Esophagus muscularis mucosa (tissue), 4 donors: Measurements from ENCODE around the gene GRIK5. TPM values are rescaled to one million over a fixed set of nuclear protein-coding genes. Genes with fewer than 3 reads are reported as not detected.

Experiments used
- DNase-seq: peaks from one replicate; pipeline ENCODE4 v3.0.0-alpha.2; 2017; ENCODE audit errors: extremely low spot score
- H3K27ac ChIP-seq, 4 donors: fragments of 200-600 bp; sonication (generic); replicated peaks in 1 of 4; 1 replicate in 3 of 4; 2 replicates in 1 of 4; pipeline ENCODE4 v1.5.1; 2016 to 2019; ENCODE audit warnings: mild to moderate bottlenecking in 1 of 4
- H3K27me3 ChIP-seq, 4 donors: fragments of 200-600 bp; sonication (generic); one replicate each; pipeline versions ENCODE4 v1.5.1 to v1.6.0; 2016 to 2019
- H3K36me3 ChIP-seq, 4 donors: fragments of 200-600 bp; sonication (generic); one replicate each; pipeline ENCODE4 v1.5.1; 2016 to 2019
- H3K4me1 ChIP-seq, 4 donors: fragments of 200-600 bp; sonication (generic); one replicate each; pipeline ENCODE4 v1.5.1; 2016 to 2019
- H3K4me3 ChIP-seq, 4 donors: fragments of 200-600 bp; sonication (generic); 1 replicate in 2 of 4; 2 replicates in 2 of 4; pipeline ENCODE4 v1.5.1; 2016 to 2019; ENCODE audit warnings: mild to moderate bottlenecking in 4 of 4, moderate library complexity in 1 of 4
- H3K9me3 ChIP-seq, 4 donors: fragments of 200-600 bp; sonication (generic); 1 replicate in 3 of 4; 2 replicates in 1 of 4; pipeline ENCODE4 v1.5.1; 2016 to 2019
- CTCF ChIP-seq, 3 experiments: fragments of 200-600 bp in 2 of 3; fragments of 450-650 bp in 1 of 3; sonication (generic) in 2 of 3; IDR thresholded peaks; one replicate each; pipeline ENCODE4 v1.5.1; 2017 to 2019; ENCODE audit warnings: antibody characterized with exemption in 3 of 3, mild to moderate bottlenecking in 2 of 3, moderate library complexity in 1 of 3
- EP300 ChIP-seq: sonication (generic); formaldehyde crosslinking; IDR thresholded peaks from one replicate; pipeline ENCODE4 v1.6.1; 2017; ENCODE audit warnings: antibody characterized with exemption
- POLR2A ChIP-seq: fragments of 450-650 bp; IDR thresholded peaks from one replicate; pipeline ENCODE4 v1.6.1; 2017; ENCODE audit warnings: antibody characterized with exemption, moderate library complexity, mild to moderate bottlenecking, low read depth
- POLR2AphosphoS5 ChIP-seq, 2 donors: sonication (generic); formaldehyde crosslinking; IDR thresholded peaks; one replicate each; pipeline ENCODE4 v1.6.1; 2017; ENCODE audit warnings: antibody characterized with exemption in 2 of 2
- WGBS: methylation state at CpG from one replicate; pipeline ENCODE4 v1.1.5; 2018; 5-methylcytosine and 5-hydroxymethylcytosine counted together
- intact Hi-C: fragments of 100-400 bp; cut with DNase I; formaldehyde crosslinking; loops from one replicate; pipeline ENCODE4 v1.15.1; 2023
- total RNA-seq, 4 donors: library from RNA; depleted of rRNA; stranded (reverse); fragments of >200 nt; gene quantifications; one replicate each; pipeline versions ENCODE4 v1.1.0 to v1.2.1, GENCODE V29; 2016

GRIK5 gene
- total RNA-seq, 4 donors from 2014 or later, result 8.6 to 27.6 (median 13.8) TPM

- Histone ChIP-seq H3K27me3 (peaks cover 0 to 29% (median 3%) of the 10 kb centered on the region in 4 donors), H3K9me3 (no peaks in the 10 kb centered on the region), H3K4me3 (no peak overlapping the region), H3K36me3 (no peaks in the 10 kb centered on the region), H3K27ac (no peak overlapping the region), H3K4me1 (peaks cover 10 to 20% (median 12%) of the 10 kb centered on the region in 4 donors)
- DNase-seq, result no peak
- TF ChIP-seq EP300 (no peak), POLR2AphosphoS5 (IDR thresholded peaks at IDR 0.05) (no peak), CTCF (IDR thresholded peaks at IDR 0.05) (no peak), POLR2A (no peak)
- intact Hi-C loops, result no loop called here
- 54% methylated on average over 1 of the region's 1 CpG for WGBS
These were observed 41.4 kb upstream of the GRIK5 start for GRCh38 chr19:42111384-42111783.

GRCh38 chr19:42110658-42111057 is 40.7 kb upstream of the GRIK5 start:
- intact Hi-C loops, result no loop called here
- WGBS, result 75% methylated on average over 1 of the region's 1 CpG
- H3K27ac ChIP-seq, result no peak overlapping the region

DNA sequence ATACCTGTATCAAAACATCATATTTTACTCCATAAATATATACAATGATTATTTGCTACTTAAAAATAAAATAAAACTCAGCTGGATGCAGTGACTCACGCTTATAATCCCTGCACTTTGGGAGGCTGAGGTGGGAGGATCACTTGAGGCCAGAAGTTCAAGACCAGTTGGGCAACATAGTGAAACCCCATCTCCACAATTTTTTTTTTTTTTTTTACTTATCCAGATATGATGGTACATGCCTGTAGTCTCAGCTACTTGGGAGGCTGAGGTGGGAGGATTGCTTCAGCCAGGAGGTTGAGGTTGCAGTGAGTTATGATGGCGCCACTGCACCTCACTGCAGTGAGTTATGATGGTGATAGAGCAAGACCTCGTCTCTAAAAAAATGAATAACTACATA is 39.9 kb upstream of the GRIK5 start:
- WGBS, result 89% methylated on average over 3 of the region's 3 CpGs
- Histone ChIP-seq H3K36me3 (no peaks in the 10 kb centered on the region), H3K9me3 (no peaks in the 10 kb centered on the region), H3K27ac (no peak overlapping the region), H3K27me3 (peaks cover 0 to 35% (median 3%) of the 10 kb centered on the region in 4 donors), H3K4me1 (peaks cover 10 to 20% (median 12%) of the 10 kb centered on the region in 4 donors), H3K4me3 (no peak overlapping the region)
- TF ChIP-seq POLR2AphosphoS5 (IDR thresholded peaks at IDR 0.05) (no peak), CTCF (IDR thresholded peaks at IDR 0.05) (no peak), POLR2A (no peak), EP300 (no peak)
- DNase-seq, result no peak
- intact Hi-C loops, result no loop called here

More at GRCh38 chr19:42110658-42111057, 40.7 kb upstream of the GRIK5 start:
- peaks cover 10 to 20% (median 12%) of the 10 kb centered on the region in 4 donors for H3K4me1 ChIP-seq
- TF ChIP-seq EP300 (no peak), POLR2A (no peak), POLR2AphosphoS5 (IDR thresholded peaks at IDR 0.05) (no peak), CTCF (IDR thresholded peaks at IDR 0.05) (no peak)
- H3K4me3 ChIP-seq, result no peak overlapping the region
- H3K36me3 ChIP-seq, result no peaks in the 10 kb centered on the region
- H3K9me3 ChIP-seq, result no peaks in the 10 kb centered on the region
- H3K27me3 ChIP-seq, result peaks cover 0 to 33% (median 3%) of the 10 kb centered on the region in 4 donors
- no peak for DNase-seq

DNA sequence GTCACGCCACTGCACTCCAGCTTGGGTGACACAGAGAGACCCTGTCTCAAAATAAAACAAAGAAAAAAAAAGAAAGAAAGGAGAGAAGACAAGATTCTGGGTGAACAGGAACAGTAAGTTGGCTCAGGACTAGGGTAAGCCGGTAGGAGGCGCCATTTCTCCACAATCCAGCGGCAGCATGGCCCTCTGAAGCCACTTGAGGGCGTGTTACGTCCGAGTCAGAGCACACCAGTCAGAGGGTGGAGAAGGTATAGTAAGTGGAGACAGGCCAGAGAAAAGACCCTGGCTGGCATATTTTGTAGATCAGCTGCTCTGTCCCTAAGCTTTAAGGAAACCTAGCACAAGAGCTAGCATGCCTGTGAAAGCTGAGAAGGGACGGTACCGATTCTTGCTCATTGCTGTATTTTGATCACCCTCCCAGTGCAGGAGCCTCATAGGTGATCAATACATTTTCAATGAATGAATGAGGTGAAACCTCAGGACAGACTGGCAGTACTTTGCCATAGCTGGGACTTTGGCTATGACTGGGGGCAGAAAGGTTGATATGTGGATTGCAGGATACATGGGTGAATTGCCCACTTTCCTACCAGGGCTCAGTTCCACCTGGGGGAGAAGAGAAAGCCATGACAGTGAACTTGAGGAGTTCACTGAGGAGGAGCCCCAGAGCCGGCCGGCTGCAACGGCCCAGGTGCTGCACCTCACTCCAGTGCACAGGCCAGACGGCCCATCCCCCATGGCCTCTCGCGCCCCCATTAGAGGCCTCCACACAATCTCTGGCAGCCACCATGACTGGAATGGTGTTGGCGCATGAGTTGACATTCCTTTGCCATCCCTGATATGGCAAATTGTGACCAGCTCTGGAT is 38.8 kb upstream of the GRIK5 start:
- no peak overlapping the region for H3K27ac ChIP-seq
- H3K27me3 ChIP-seq, result peaks cover 0 to 40% (median 3%) of the 10 kb centered on the region in 4 donors
- H3K4me3 ChIP-seq, result no peak overlapping the region
- H3K9me3 ChIP-seq, result no peaks in the 10 kb centered on the region
- DNase-seq, result no peak
- TF ChIP-seq EP300, result no peak
- peak in 1 of 2 donors; percentile 33 for TF ChIP-seq POLR2AphosphoS5 (IDR thresholded peaks at IDR 0.05)
- TF ChIP-seq POLR2A, result no peak
- TF ChIP-seq CTCF (IDR thresholded peaks at IDR 0.05), result peak; percentile 79 to 86 (median 84)
- intact Hi-C loops, result no loop called here
- WGBS, result 30% methylated on average over 16 of the region's 16 CpGs
- peaks cover 2 to 11% (median 6%) of the 10 kb centered on the region in 4 donors for H3K4me1 ChIP-seq
- H3K36me3 ChIP-seq, result no peaks in the 10 kb centered on the region
